Tibial artery (tissue), 4 donors: ENCODE results near the gene PDLIM4.

Source experiments
- DNase-seq, 2 donors: peaks; one replicate each; pipeline ENCODE4 v3.0.0-alpha.2; 2019
- H3K27ac ChIP-seq, 2 donors: fragments of 200-600 bp; sonication (generic) in 1 of 2; 1 replicate in 1 of 2; 2 replicates in 1 of 2; pipeline ENCODE4 v1.5.1; 2018 to 2019; ENCODE audit warnings: mild to moderate bottlenecking in 1 of 2
- H3K27me3 ChIP-seq, 2 donors: fragments of 200-600 bp; sonication (generic) in 1 of 2; one replicate each; pipeline versions ENCODE4 v1.5.1 to v1.6.0; 2016 to 2019
- H3K36me3 ChIP-seq, 3 donors: fragments of 200-600 bp; sonication (generic) in 2 of 3; one replicate each; pipeline ENCODE4 v1.5.1; 2016 to 2019; ENCODE audit warnings: mild to moderate bottlenecking in 2 of 3
- H3K4me1 ChIP-seq, 4 donors: fragments of 200-600 bp; sonication (generic) in 2 of 4; 1 replicate in 3 of 4; 2 replicates in 1 of 4; pipeline ENCODE4 v1.5.1; 2016 to 2019
- H3K4me3 ChIP-seq, 2 donors: fragments of 200-600 bp; sonication (generic) in 1 of 2; 1 replicate in 1 of 2; 2 replicates in 1 of 2; pipeline ENCODE4 v1.5.1; 2018 to 2019; ENCODE audit warnings: mild to moderate bottlenecking in 2 of 2
- H3K9me3 ChIP-seq, 3 donors: fragments of 200-600 bp; sonication (generic) in 1 of 3; one replicate each; pipeline ENCODE4 v1.5.1; 2016 to 2019
- intact Hi-C: fragments of 100-400 bp; cut with DNase I; formaldehyde crosslinking; loops from one replicate; pipeline ENCODE4 v1.15.0; 2023; ENCODE audit warnings: low total_unique reads
- TF ChIP-seq, protein P1 (sequence below), 2 experiments: fragments of 200-600 bp in 1 of 2; fragments of 450-650 bp in 1 of 2; IDR thresholded peaks; one replicate each; pipeline ENCODE4 v1.5.1; 2017 to 2019; ENCODE audit warnings: antibody characterized with exemption in 2 of 2, mild to moderate bottlenecking in 1 of 2, moderate library complexity in 1 of 2

Gene PDLIM4

DNA sequence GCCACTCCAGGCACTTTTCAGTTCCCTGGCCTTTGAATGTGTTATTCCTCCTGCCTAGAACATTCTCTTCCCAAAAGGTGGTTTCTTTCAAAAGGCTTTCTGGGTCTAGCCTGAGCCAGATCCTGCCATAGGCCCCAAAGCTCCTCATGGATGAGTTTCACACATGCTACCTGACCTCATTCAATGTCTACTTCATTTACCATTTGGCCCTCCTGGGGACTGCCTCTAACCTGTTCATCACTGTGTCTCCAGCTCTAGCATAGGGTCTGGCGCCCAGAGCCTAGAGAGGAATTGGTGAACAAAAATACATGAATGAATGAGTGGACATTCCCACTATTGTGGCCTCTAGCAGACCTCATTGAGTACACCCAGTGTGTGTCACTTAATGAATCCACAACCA, 24.4 kb upstream of the PDLIM4 start:
- no peak overlapping the region for H3K27ac ChIP-seq
- peak in 1 of 2 donors; percentile 19 for DNase-seq
- intact Hi-C loops: no loop called here
- H3K27me3 ChIP-seq: no peaks in the 10 kb centered on the region
- TF ChIP-seq, protein P1, sequence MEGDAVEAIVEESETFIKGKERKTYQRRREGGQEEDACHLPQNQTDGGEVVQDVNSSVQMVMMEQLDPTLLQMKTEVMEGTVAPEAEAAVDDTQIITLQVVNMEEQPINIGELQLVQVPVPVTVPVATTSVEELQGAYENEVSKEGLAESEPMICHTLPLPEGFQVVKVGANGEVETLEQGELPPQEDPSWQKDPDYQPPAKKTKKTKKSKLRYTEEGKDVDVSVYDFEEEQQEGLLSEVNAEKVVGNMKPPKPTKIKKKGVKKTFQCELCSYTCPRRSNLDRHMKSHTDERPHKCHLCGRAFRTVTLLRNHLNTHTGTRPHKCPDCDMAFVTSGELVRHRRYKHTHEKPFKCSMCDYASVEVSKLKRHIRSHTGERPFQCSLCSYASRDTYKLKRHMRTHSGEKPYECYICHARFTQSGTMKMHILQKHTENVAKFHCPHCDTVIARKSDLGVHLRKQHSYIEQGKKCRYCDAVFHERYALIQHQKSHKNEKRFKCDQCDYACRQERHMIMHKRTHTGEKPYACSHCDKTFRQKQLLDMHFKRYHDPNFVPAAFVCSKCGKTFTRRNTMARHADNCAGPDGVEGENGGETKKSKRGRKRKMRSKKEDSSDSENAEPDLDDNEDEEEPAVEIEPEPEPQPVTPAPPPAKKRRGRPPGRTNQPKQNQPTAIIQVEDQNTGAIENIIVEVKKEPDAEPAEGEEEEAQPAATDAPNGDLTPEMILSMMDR (IDR thresholded peaks at IDR 0.05): no peak
- H3K36me3 ChIP-seq: no peaks in the 10 kb centered on the region
- no peak overlapping the region for H3K4me3 ChIP-seq
- H3K4me1 ChIP-seq: peaks cover 0 to 4% (median under 1%) of the 10 kb centered on the region in 4 donors
- no peaks in the 10 kb centered on the region for H3K9me3 ChIP-seq

DNA sequence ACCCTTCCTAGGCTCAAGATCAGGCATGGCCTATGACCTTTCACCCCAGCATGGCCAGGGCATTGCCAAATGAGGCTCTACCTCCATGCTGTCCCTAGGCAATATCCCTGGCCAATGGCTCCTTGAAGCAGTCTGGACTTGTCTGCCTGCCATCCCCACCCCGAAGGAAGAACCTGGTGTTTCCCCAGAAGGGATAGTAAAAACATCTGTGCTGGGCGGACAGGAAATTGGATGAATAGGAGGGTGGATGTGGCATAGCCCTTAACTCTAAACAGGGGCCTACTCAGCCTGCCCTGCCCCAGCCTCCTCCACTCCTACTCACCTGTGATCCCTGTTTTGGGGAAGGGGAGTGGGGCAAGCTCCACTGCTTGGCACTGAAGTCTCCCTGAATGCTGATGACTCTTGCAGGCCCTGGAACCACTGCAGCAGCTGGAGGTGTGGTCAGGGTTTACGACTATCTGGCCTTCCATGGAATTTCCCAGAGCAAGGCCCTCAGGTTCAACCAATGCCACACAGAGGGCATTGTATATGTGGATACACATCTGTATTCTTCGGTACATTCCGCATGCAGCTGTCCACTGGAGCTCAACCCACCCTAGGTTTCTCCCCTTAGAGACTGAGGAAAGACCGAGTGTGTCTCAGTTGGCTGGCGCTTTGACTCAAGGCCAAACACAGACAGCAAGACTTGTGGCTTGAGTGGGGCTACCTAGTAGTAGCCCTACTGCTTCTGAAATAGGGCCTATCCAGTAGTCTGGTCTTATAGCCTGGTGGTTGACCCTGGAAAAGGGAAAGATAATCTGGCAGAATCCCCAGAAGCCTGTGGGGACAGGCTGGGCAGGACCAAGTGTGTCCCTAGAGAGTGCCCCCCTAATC, 23.4 kb upstream of the PDLIM4 start:
- peak in 1 of 2 donors; percentile 42 for DNase-seq
- no peak overlapping the region for H3K4me3 ChIP-seq
- TF ChIP-seq, protein P1 (IDR thresholded peaks at IDR 0.05): no peak
- intact Hi-C loops: no loop called here
- no peaks in the 10 kb centered on the region for H3K4me1 ChIP-seq
- no peaks in the 10 kb centered on the region for H3K9me3 ChIP-seq
- H3K27ac ChIP-seq: no peak overlapping the region
- no peaks in the 10 kb centered on the region for H3K36me3 ChIP-seq
- H3K27me3 ChIP-seq: no peaks in the 10 kb centered on the region

DNA sequence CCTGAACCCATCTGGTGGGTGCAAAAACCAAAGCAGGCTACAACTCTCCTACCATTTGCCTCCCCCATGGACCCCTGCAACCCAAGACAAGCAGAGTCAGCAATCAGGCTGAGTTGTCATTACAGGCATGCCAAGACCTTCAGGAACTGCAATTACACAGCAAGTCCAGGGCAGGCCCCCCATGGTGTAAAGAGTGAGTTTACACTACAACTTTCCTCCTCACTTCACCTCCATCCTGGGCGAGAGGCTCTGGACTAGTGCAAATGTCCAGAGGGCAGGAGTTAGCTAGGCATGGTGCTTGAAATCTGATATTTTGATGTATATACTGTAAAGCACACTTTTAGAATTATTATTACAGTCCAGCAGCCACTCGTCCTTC, 22.8 kb upstream of the PDLIM4 start:
- H3K27ac ChIP-seq: no peak overlapping the region
- H3K4me1 ChIP-seq: no peaks in the 10 kb centered on the region
- H3K9me3 ChIP-seq: no peaks in the 10 kb centered on the region
- peak in 1 of 2 donors; percentile 33 for DNase-seq
- H3K36me3 ChIP-seq: no peaks in the 10 kb centered on the region
- no peaks in the 10 kb centered on the region for H3K27me3 ChIP-seq
- intact Hi-C loops: no loop called here
- H3K4me3 ChIP-seq: no peak overlapping the region
- TF ChIP-seq, protein P1 (IDR thresholded peaks at IDR 0.05): no peak

DNA sequence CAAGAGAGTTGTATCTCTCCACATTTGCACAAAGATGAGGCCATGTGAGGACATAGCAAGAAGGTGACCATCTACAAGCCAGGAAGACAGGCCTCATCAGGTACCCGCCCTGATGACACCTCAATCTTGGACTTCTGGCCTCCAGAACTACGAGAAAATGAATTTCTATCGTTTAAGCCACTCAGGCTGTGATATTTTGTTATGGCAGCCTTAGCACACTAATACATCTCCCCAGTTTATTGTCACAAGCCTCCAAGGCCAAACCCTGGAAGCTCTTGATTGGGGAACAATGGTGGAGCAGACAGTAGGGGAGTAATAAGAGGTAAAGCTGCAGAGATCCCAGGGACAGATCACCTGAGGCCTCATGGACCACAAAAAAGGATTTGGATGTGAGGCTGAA, 22.2 kb upstream of the PDLIM4 start:
- Histone ChIP-seq H3K4me3 (no peak overlapping the region), H3K27me3 (no peaks in the 10 kb centered on the region), H3K36me3 (no peaks in the 10 kb centered on the region), H3K9me3 (no peaks in the 10 kb centered on the region), H3K27ac (no peak overlapping the region), H3K4me1 (no peaks in the 10 kb centered on the region)
- DNase-seq: no peak
- TF ChIP-seq, protein P1 (IDR thresholded peaks at IDR 0.05): no peak
- intact Hi-C loops: no loop called here

DNA sequence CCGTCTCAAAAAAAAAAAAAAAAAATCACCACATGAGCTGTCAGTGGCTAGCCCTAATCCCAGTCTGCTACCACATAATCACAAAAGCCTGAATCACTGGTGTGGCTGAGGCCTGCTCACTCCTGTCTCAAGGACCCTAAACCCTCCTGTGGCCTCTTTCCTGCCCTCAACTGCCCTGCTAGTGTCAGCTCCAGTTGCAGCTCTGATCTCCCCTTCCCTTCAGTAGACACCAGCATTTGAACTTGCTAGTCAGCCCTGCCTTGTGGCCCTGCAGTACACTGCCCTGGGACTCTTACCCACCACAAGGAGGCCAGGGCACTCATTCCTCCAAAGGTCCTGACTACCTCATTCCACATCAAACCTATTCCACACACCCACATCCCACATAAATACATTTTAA, 20.4 kb upstream of the PDLIM4 start:
- intact Hi-C loops: no loop called here

More for the DNA sequence above, 20.4 kb upstream of the PDLIM4 start:
- no peak overlapping the region for H3K27ac ChIP-seq
- H3K27me3 ChIP-seq: no peaks in the 10 kb centered on the region
- DNase-seq: peak; percentile 15 to 51
- H3K4me1 ChIP-seq: no peaks in the 10 kb centered on the region
- TF ChIP-seq, protein P1 (IDR thresholded peaks at IDR 0.05): no peak
- H3K9me3 ChIP-seq: no peaks in the 10 kb centered on the region
- no peaks in the 10 kb centered on the region for H3K36me3 ChIP-seq
- no peak overlapping the region for H3K4me3 ChIP-seq
